ENCODE measurements around the gene SNCAIP.
"Not testable (repeated sequence)": the region's sequence is repeated elsewhere in the genome, so short reads cannot be mapped to it uniquely, and the experiment has no call there.

SNCAIP gene

GRCh38 chr5:122480146-122480545, 168.1 kb downstream of the SNCAIP start:
- no peak overlapping the region for H3K4me3 ChIP-seq (ENCODE audit: low read depth, low read length)
- no peaks in the 10 kb centered on the region for H3K27me3 ChIP-seq (ENCODE audit: control insufficient read depth, insufficient read depth, low read length)
- no peak overlapping the region for H3K9ac ChIP-seq (ENCODE audit: low read depth, low read length)
- H3K36me3 ChIP-seq (ENCODE audit: control insufficient read depth, insufficient read depth, low read length) = no peaks in the 10 kb centered on the region
- H3K9me3 ChIP-seq (ENCODE audit: control insufficient read depth, insufficient read depth, low read length) = no peaks in the 10 kb centered on the region
- no peaks in the 10 kb centered on the region for H3K4me1 ChIP-seq (ENCODE audit: control insufficient read depth, insufficient read depth, low read length)

- Histone ChIP-seq H3K36me3 (ENCODE audit: control insufficient read depth, insufficient read depth, low read length) (no peaks in the 10 kb centered on the region), H3K4me1 (ENCODE audit: control insufficient read depth, insufficient read depth, low read length) (no peaks in the 10 kb centered on the region), H3K9ac (ENCODE audit: low read depth, low read length) (no peak overlapping the region), H3K9me3 (ENCODE audit: control insufficient read depth, insufficient read depth, low read length) (no peaks in the 10 kb centered on the region), H3K4me3 (ENCODE audit: low read depth, low read length) (no peak overlapping the region), H3K27me3 (ENCODE audit: control insufficient read depth, insufficient read depth, low read length) (no peaks in the 10 kb centered on the region)
These were observed 172.1 kb downstream of the SNCAIP start for GRCh38 chr5:122484103-122484502.

- Histone ChIP-seq H3K4me1 (ENCODE audit: control insufficient read depth, insufficient read depth, low read length) (no peaks in the 10 kb centered on the region), H3K27me3 (ENCODE audit: control insufficient read depth, insufficient read depth, low read length) (no peaks in the 10 kb centered on the region), H3K9ac (ENCODE audit: low read depth, low read length) (no peak overlapping the region), H3K9me3 (ENCODE audit: control insufficient read depth, insufficient read depth, low read length) (no peaks in the 10 kb centered on the region), H3K4me3 (ENCODE audit: low read depth, low read length) (no peak overlapping the region), H3K36me3 (ENCODE audit: control insufficient read depth, insufficient read depth, low read length) (no peaks in the 10 kb centered on the region)
These were observed 173.2 kb downstream of the SNCAIP start for GRCh38 chr5:122485226-122485625.

- H3K4me3 ChIP-seq (ENCODE audit: low read depth, low read length); H3K9ac ChIP-seq (ENCODE audit: low read depth, low read length); H3K36me3 ChIP-seq (ENCODE audit: control insufficient read depth, insufficient read depth, low read length); H3K4me1 ChIP-seq (ENCODE audit: control insufficient read depth, insufficient read depth, low read length); H3K27me3 ChIP-seq (ENCODE audit: control insufficient read depth, insufficient read depth, low read length); H3K9me3 ChIP-seq (ENCODE audit: control insufficient read depth, insufficient read depth, low read length): not testable (repeated sequence)
These were observed 174.6 kb downstream of the SNCAIP start for GRCh38 chr5:122486616-122487015.

GRCh38 chr5:122490718-122491117, 178.7 kb downstream of the SNCAIP start:
- no peaks in the 10 kb centered on the region for H3K4me1 ChIP-seq (ENCODE audit: control insufficient read depth, insufficient read depth, low read length)
- no peaks in the 10 kb centered on the region for H3K9me3 ChIP-seq (ENCODE audit: control insufficient read depth, insufficient read depth, low read length)
- H3K27me3 ChIP-seq (ENCODE audit: control insufficient read depth, insufficient read depth, low read length) = no peaks in the 10 kb centered on the region

GRCh38 chr5:122492675-122493074, 180.6 kb downstream of the SNCAIP start:
- no peaks in the 10 kb centered on the region for H3K4me1 ChIP-seq (ENCODE audit: control insufficient read depth, insufficient read depth, low read length)
- no peaks in the 10 kb centered on the region for H3K36me3 ChIP-seq (ENCODE audit: control insufficient read depth, insufficient read depth, low read length)
- no peaks in the 10 kb centered on the region for H3K9me3 ChIP-seq (ENCODE audit: control insufficient read depth, insufficient read depth, low read length)
- H3K4me3 ChIP-seq (ENCODE audit: low read depth, low read length) = no peak overlapping the region
- H3K27me3 ChIP-seq (ENCODE audit: control insufficient read depth, insufficient read depth, low read length) = no peaks in the 10 kb centered on the region
- no peak overlapping the region for H3K9ac ChIP-seq (ENCODE audit: low read depth, low read length)

More at GRCh38 chr5:122490718-122491117, 178.7 kb downstream of the SNCAIP start:
- H3K36me3 ChIP-seq (ENCODE audit: control insufficient read depth, insufficient read depth, low read length) = no peaks in the 10 kb centered on the region
- no peak overlapping the region for H3K9ac ChIP-seq (ENCODE audit: low read depth, low read length)
- H3K4me3 ChIP-seq (ENCODE audit: low read depth, low read length) = no peak overlapping the region

GRCh38 chr5:122493091-122494021, 181.3 kb downstream of the SNCAIP start:
- no peaks in the 10 kb centered on the region for H3K4me1 ChIP-seq (ENCODE audit: control insufficient read depth, insufficient read depth, low read length)
- H3K9me3 ChIP-seq (ENCODE audit: control insufficient read depth, insufficient read depth, low read length) = no peaks in the 10 kb centered on the region
- H3K36me3 ChIP-seq (ENCODE audit: control insufficient read depth, insufficient read depth, low read length) = no peaks in the 10 kb centered on the region
- no peak overlapping the region for H3K4me3 ChIP-seq (ENCODE audit: low read depth, low read length)
- H3K27me3 ChIP-seq (ENCODE audit: control insufficient read depth, insufficient read depth, low read length) = no peaks in the 10 kb centered on the region
- H3K9ac ChIP-seq (ENCODE audit: low read depth, low read length) = no peak overlapping the region

GRCh38 chr5:122494109-122494508, 182.1 kb downstream of the SNCAIP start:
- peaks cover 4% of the 10 kb centered on the region for H3K4me1 ChIP-seq (ENCODE audit: control insufficient read depth, insufficient read depth, low read length)
- H3K4me3 ChIP-seq (ENCODE audit: low read depth, low read length) = no peak overlapping the region

GRCh38 chr5:122498163-122498562, 186.1 kb downstream of the SNCAIP start:
- H3K9me3 ChIP-seq (ENCODE audit: control insufficient read depth, insufficient read depth, low read length) = no peaks in the 10 kb centered on the region
- H3K9ac ChIP-seq (ENCODE audit: low read depth, low read length) = no peak overlapping the region
- H3K4me1 ChIP-seq (ENCODE audit: control insufficient read depth, insufficient read depth, low read length) = peaks cover 7% of the 10 kb centered on the region
- no peak overlapping the region for H3K4me3 ChIP-seq (ENCODE audit: low read depth, low read length)
- no peaks in the 10 kb centered on the region for H3K27me3 ChIP-seq (ENCODE audit: control insufficient read depth, insufficient read depth, low read length)
- H3K36me3 ChIP-seq (ENCODE audit: control insufficient read depth, insufficient read depth, low read length) = no peaks in the 10 kb centered on the region

More at GRCh38 chr5:122494109-122494508, 182.1 kb downstream of the SNCAIP start:
- Histone ChIP-seq H3K27me3 (ENCODE audit: control insufficient read depth, insufficient read depth, low read length) (no peaks in the 10 kb centered on the region), H3K9me3 (ENCODE audit: control insufficient read depth, insufficient read depth, low read length) (no peaks in the 10 kb centered on the region), H3K9ac (ENCODE audit: low read depth, low read length) (no peak overlapping the region), H3K36me3 (ENCODE audit: control insufficient read depth, insufficient read depth, low read length) (no peaks in the 10 kb centered on the region)

GRCh38 chr5:122499585-122499984, 187.5 kb downstream of the SNCAIP start:
- no peaks in the 10 kb centered on the region for H3K9me3 ChIP-seq (ENCODE audit: control insufficient read depth, insufficient read depth, low read length)
- H3K4me1 ChIP-seq (ENCODE audit: control insufficient read depth, insufficient read depth, low read length) = peaks cover 7% of the 10 kb centered on the region
- no peaks in the 10 kb centered on the region for H3K36me3 ChIP-seq (ENCODE audit: control insufficient read depth, insufficient read depth, low read length)
- H3K27me3 ChIP-seq (ENCODE audit: control insufficient read depth, insufficient read depth, low read length) = no peaks in the 10 kb centered on the region
- no peak overlapping the region for H3K4me3 ChIP-seq (ENCODE audit: low read depth, low read length)
- H3K9ac ChIP-seq (ENCODE audit: low read depth, low read length) = no peak overlapping the region

GRCh38 chr5:122500245-122501088, 188.4 kb downstream of the SNCAIP start:
- peaks cover 7% of the 10 kb centered on the region for H3K4me1 ChIP-seq (ENCODE audit: control insufficient read depth, insufficient read depth, low read length)
- no peaks in the 10 kb centered on the region for H3K36me3 ChIP-seq (ENCODE audit: control insufficient read depth, insufficient read depth, low read length)
- H3K4me3 ChIP-seq (ENCODE audit: low read depth, low read length) = no peak overlapping the region
- no peaks in the 10 kb centered on the region for H3K9me3 ChIP-seq (ENCODE audit: control insufficient read depth, insufficient read depth, low read length)
- H3K9ac ChIP-seq (ENCODE audit: low read depth, low read length) = no peak overlapping the region
- H3K27me3 ChIP-seq (ENCODE audit: control insufficient read depth, insufficient read depth, low read length) = no peaks in the 10 kb centered on the region
